HL-60 (cell line): Measurements from ENCODE around the gene WDR38.
"Not testable (repeated sequence)": the region's sequence is repeated elsewhere in the genome, so short reads cannot be mapped to it uniquely, and the experiment has no call there.

ENCODE experiments used
- DNase-seq, 2 experiments: peaks; one replicate each; pipeline ENCODE4 v3.0.0-alpha.2; 2010 to 2020; ENCODE audit warnings: low read depth in 1 of 2, low spot score in 1 of 2
- H3K27ac ChIP-seq: fragments of 250-450 bp; sonication (Bioruptor Pico); replicated peaks from 2 replicates; pipeline ENCODE4 v1.5.1; 2020; ENCODE audit warnings: mild to moderate bottlenecking, moderate library complexity
- H3K27me3 ChIP-seq: fragments of 250-450 bp; sonication (Bioruptor Pico); 2 replicates; pipeline ENCODE4 v1.5.1; 2021; ENCODE audit warnings: mild to moderate bottlenecking, moderate library complexity; ENCODE audit not compliant: insufficient read depth, poor library complexity, severe bottlenecking
- H3K4me3 ChIP-seq: replicated peaks from 2 replicates; pipeline ENCODE4 v1.5.1; 2011; ENCODE audit warnings: mild to moderate bottlenecking, control low read depth, low read length; ENCODE audit not compliant: insufficient read depth
- GABPA ChIP-seq: IDR thresholded peaks from 2 replicates; pipeline ENCODE4 v1.6.1; 2012; ENCODE audit warnings: low read depth
- POLR2AphosphoS5 ChIP-seq: IDR thresholded peaks from 2 replicates; pipeline ENCODE4 v1.6.1; 2012; ENCODE audit warnings: low read depth
- SPI1 ChIP-seq: IDR thresholded peaks from 2 replicates; pipeline ENCODE4 v1.6.1; 2012; ENCODE audit warnings: low read depth, mild to moderate bottlenecking, borderline replicate concordance
- TF ChIP-seq, protein P1 (sequence below): IDR thresholded peaks from 2 replicates; pipeline ENCODE4 v1.6.1; 2012; ENCODE audit warnings: low read depth; ENCODE audit not compliant: insufficient replicate concordance
- TF ChIP-seq, protein P2 (sequence below): IDR thresholded peaks from one replicate; pipeline ENCODE4 v1.5.1; 2011; ENCODE audit warnings: low read length, control low read depth, inconsistent platforms; ENCODE audit not compliant: insufficient read depth

WDR38 gene

DNA sequence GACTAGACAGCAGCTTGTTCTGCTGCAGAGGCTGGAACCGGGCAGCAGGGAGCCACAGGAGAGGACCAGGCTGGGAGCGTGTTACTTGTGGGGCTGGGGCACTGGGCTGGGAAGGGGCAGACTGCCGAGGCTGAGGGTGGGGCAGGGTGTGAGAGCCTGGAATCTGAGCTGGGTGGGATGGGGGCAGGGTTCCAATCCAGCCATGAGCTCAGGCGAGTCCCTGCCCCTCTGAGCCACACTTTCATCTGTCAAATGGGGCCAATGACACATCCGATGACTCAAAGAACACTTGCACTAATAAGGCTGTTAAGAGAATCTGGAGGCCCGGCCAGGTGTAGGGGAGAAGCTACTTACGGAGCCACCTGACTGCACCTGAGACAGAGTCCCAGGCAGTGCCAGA, 18.7 kb upstream of the WDR38 start:
- H3K27ac ChIP-seq: no peak overlapping the region
- no peak for DNase-seq
- TF ChIP-seq, protein P1, sequence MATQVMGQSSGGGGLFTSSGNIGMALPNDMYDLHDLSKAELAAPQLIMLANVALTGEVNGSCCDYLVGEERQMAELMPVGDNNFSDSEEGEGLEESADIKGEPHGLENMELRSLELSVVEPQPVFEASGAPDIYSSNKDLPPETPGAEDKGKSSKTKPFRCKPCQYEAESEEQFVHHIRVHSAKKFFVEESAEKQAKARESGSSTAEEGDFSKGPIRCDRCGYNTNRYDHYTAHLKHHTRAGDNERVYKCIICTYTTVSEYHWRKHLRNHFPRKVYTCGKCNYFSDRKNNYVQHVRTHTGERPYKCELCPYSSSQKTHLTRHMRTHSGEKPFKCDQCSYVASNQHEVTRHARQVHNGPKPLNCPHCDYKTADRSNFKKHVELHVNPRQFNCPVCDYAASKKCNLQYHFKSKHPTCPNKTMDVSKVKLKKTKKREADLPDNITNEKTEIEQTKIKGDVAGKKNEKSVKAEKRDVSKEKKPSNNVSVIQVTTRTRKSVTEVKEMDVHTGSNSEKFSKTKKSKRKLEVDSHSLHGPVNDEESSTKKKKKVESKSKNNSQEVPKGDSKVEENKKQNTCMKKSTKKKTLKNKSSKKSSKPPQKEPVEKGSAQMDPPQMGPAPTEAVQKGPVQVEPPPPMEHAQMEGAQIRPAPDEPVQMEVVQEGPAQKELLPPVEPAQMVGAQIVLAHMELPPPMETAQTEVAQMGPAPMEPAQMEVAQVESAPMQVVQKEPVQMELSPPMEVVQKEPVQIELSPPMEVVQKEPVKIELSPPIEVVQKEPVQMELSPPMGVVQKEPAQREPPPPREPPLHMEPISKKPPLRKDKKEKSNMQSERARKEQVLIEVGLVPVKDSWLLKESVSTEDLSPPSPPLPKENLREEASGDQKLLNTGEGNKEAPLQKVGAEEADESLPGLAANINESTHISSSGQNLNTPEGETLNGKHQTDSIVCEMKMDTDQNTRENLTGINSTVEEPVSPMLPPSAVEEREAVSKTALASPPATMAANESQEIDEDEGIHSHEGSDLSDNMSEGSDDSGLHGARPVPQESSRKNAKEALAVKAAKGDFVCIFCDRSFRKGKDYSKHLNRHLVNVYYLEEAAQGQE: no peak
- no peak for TF ChIP-seq SPI1
- TF ChIP-seq POLR2AphosphoS5: no peak
- no peak for TF ChIP-seq GABPA
- TF ChIP-seq, protein P2, sequence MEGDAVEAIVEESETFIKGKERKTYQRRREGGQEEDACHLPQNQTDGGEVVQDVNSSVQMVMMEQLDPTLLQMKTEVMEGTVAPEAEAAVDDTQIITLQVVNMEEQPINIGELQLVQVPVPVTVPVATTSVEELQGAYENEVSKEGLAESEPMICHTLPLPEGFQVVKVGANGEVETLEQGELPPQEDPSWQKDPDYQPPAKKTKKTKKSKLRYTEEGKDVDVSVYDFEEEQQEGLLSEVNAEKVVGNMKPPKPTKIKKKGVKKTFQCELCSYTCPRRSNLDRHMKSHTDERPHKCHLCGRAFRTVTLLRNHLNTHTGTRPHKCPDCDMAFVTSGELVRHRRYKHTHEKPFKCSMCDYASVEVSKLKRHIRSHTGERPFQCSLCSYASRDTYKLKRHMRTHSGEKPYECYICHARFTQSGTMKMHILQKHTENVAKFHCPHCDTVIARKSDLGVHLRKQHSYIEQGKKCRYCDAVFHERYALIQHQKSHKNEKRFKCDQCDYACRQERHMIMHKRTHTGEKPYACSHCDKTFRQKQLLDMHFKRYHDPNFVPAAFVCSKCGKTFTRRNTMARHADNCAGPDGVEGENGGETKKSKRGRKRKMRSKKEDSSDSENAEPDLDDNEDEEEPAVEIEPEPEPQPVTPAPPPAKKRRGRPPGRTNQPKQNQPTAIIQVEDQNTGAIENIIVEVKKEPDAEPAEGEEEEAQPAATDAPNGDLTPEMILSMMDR: no peak
- H3K27me3 ChIP-seq: peaks cover 2% of the 10 kb centered on the region
- H3K4me3 ChIP-seq: no peak overlapping the region

DNA sequence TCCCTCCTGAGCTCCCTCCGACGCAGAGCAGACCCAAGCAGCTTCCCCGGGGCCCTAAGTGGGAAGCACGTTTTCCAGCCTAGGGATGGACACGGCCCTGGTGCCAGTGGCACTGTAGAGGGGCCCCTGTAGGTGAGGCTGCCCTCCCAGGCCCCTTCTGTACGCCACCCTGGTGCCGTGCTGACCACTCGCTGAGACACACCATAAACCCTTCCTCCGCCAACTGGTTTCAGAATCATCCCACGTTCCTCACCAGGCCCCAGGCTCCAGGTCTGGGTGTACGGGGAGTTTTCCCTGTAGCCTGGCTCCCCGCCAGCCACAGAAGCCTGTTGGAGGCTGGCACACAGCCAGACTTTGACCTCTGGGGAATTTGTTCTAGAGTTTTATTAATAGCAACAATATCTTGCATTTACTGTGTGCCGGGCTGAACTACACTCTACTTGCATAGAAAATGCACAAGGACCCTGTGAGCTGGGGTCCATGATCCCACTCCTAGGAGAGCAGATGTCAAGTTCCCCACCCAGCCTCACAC, 18.2 kb upstream of the WDR38 start:
- DNase-seq: no peak
- TF ChIP-seq POLR2AphosphoS5 (no peak), SPI1 (no peak), GABPA (no peak)
- TF ChIP-seq, protein P2: no peak
- TF ChIP-seq, protein P1: no peak
- no peak overlapping the region for H3K4me3 ChIP-seq
- no peak overlapping the region for H3K27ac ChIP-seq
- peaks cover 2% of the 10 kb centered on the region for H3K27me3 ChIP-seq

DNA sequence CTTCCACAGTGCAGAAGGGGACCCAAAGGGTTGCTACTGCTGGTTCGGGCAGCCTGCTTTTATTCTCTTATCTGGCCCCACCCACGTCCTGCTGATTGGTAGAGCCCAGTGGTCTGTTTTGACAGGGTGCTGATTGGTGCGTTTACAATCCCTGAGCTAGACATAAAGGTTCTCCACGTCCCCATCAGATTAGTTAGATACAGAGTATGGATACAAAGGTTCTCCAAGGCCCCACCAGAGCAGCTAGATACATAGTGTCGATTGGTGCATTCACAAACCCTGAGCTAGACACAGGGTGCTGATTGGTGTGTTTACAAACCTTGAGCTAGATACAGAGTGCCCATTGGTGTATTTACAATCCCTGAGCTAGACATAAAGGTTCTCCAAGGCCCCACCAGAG, 15.1 kb upstream of the WDR38 start:
- not testable (repeated sequence) for DNase-seq, H3K27me3 ChIP-seq

DNA sequence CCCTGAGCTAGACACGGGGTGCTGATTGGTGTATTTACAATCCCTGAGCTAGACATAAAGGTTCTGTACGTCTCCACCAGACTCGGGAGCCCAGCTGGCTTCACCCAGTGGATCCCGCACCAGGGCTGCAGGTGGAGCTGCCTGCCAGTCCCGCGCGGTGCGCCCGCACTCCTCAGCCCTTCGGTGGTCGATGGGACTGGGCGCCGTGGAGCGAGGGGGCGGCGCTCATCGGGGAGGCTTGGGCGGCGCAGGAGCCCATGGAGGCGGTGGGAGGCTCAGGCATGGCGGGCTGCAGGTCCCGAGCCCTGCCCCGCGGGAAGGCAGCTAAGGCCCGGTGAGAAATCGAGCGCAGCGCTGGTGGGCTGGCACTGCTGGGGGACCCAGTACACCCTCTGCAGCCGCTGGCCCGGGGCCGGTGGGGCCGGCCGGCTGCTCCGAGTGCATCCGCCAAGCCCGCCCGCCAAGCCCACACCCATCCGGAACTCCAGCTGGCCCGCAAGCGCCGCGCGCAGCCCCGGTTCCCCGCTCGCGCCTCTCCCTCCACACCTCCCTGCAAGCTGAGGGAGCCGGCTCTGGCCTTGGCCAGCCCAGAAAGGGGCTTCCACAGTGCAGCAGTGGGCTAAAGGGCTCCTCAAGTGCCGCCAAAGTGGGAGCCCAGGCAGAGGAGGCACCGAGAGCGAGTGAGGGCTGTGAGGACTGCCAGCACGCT, 14.5 kb upstream of the WDR38 start:
- H3K4me3 ChIP-seq: not testable (repeated sequence)

More for the DNA sequence above, 15.1 kb upstream of the WDR38 start:
- not testable (repeated sequence) for H3K27ac ChIP-seq, H3K4me3 ChIP-seq

More for the DNA sequence above, 14.5 kb upstream of the WDR38 start:
- not testable (repeated sequence) for DNase-seq, H3K27me3 ChIP-seq, H3K27ac ChIP-seq
